Erythroblast (primary cell): Measurements from ENCODE around the gene GALNT6.

Experiments used
- GATA1 ChIP-seq: IDR thresholded peaks from 2 replicates; pipeline ENCODE4 v1.6.1; 2011; ENCODE audit warnings: low read depth, mild to moderate bottlenecking, control low read depth, low read length, moderate library complexity
- POLR2A ChIP-seq: IDR thresholded peaks from 2 replicates; pipeline ENCODE4 v1.6.1; 2011; ENCODE audit warnings: mild to moderate bottlenecking, low read length

GRCh38 chr12:51403681-51404136, 12.5 kb upstream of the GALNT6 start:
- TF ChIP-seq POLR2A (no peak), GATA1 (no peak)
